Mesenchymal stem cell (in vitro differentiated cells and primary cell): Measurements from ENCODE around the gene AGAP5. TPM values are rescaled to one million over a fixed set of nuclear protein-coding genes. Genes with fewer than 3 reads are reported as not detected.

Source experiments
- small RNA-seq: library from polyadenylated mRNA; stranded (forward); fragments of <200 nt; extraction: miRNeasy Mini kit (QIAGEN cat#:217004); gene quantifications from one replicate; pipeline ENCODE3, GENCODE V24; 2013; ENCODE audit warnings: low read depth

The AGAP5 gene

Small RNAs within 50 kb of the gene (small RNA-seq; reads per million reads assigned to genes)
- gene AC022400.4 (not detected), gene RNA5SP320 (not detected)
